Myocyte (in vitro differentiated cells): Measurements from ENCODE around the gene GSTM1. TPM values are rescaled to one million over a fixed set of nuclear protein-coding genes. Genes with fewer than 3 reads are reported as not detected.
"Not testable (repeated sequence)": the region's sequence is repeated elsewhere in the genome, so short reads cannot be mapped to it uniquely, and the experiment has no call there.

ENCODE experiments used
- DNase-seq: peaks from one replicate; pipeline ENCODE4 v3.0.0-alpha.2; 2012; ENCODE audit warnings: low read depth
- total RNA-seq: library from RNA; depleted of rRNA; stranded (reverse); fragments of >200 nt; gene quantifications from 2 replicates; pipeline ENCODE4 v1.2.3, GENCODE V29; 2014

Gene GSTM1
- total RNA-seq, 1 donor from 2014 or later = 0.48 TPM

GRCh38 chr1:109697066-109697465 lies 9.4 kb downstream of the GSTM1 start:
- DNase-seq = no peak

DNA sequence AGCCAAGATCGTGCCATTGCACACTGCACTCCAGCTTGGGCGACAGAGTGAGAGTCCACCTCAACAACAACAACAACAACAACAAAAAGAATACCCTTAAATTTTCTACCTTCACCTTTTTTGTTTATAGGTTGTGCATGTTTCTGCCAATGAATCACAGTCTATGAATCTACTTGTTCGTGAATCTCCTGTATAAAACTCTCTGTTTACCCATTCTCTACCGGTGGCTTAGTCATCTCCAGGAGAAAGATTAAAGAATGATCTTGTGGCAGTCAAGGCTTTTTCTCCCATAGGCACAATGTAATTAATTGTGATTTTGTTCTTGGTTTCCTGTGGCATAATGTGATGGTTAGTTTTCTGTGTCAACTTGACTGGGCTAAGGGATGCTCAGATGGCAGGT lies 10.2 kb downstream of the GSTM1 start:
- not testable (repeated sequence) for DNase-seq

DNA sequence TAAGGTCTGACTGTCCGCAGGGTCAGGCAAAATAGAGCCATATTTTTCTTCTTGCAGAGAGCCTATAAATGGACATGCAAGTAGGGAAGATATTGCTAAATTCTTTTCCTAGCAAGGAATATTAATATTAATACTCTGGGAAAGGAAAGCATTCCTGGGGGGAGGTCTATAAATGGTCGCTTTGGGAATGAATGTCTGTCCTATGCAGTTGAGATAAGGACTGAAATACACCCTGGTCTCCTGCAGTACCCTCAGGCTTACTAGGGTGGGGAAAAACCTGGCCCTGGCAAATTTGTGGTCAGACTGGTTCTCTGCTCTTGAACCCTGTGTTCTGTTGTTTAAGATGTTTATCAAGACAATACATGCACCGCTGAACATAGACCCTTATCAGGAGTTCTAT lies 15.3 kb downstream of the GSTM1 start:
- not testable (repeated sequence) for DNase-seq

DNA sequence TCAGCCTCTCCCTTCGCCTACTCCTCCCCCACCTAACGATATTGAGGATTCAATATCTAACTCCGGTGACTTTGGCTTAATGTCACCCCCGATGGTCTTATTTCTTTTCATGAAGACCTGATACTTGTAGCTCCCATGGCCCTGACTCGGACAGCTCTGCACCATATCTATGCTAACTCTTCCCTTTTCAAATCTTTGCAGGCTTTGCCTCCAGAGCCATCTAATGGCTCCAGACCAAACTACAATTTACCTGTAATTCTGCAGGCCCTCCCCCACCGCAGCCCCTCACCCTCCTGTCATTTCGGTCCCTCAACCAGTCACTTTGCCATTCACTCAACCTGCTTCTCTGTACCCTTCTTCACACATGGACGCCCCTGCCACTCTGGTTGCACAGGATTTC lies 16.6 kb downstream of the GSTM1 start:
- no peak for DNase-seq

GRCh38 chr1:109705411-109705810 lies 17.8 kb downstream of the GSTM1 start:
- peak; percentile 7 for DNase-seq

DNA sequence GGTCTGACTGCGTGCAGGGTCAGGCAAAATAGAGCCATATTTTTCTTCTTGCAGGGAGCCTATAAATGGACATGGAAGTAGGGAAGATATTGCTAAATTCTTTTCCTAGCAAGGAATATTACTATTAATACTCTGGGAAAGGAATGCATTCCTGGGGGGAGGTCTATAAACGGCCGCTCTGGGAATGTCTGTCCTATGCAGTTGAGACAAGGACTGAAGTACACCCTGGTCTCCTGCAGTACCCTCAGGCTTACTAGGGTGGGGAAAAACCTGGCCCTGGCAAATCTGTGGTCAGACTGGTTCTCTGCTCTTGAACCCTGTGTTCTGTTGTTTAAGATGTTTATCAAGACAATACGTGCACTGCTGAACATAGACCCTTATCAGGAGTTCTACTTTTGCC lies 21.3 kb downstream of the GSTM1 start:
- DNase-seq = not testable (repeated sequence)

- DNase-seq = not testable (repeated sequence)
Observed at GRCh38 chr1:109709822-109710221, 22.2 kb downstream of the GSTM1 start.

DNA sequence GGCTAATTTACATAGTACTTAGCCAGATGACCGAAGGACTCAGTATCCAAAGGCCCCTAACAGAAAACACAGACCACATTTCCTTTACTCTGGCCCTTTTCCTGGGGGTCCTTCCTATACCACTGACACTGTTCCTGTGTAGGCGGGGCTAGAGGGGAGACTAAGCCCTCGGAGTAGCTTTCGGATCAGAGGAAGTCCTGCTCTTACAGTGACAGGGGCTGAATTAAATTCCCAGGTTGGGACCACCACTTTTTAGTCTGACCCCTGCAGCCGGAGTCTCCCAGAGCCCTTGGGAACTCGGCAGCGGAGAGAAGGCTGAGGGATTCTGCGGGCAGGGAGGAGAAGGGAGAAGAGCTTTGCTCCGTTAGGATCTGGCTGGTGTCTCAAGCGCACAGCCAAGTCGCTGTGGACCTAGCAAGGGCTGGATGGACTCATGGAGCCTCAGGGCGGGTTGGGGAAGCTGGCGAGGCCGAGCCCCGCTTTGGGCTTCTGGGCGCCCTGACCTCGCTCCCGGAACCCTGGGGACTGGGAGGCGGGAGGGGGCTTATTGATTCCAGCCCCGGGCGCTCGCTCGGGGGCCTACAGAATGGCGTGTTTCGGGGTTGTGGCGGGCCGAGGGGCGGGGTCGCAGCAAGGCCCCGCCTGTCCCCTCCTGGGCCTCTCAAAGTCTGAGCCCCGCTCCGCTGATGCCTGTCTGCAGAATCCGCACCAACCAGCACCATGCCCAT lies 24.1 kb downstream of the GSTM1 start, which contains the start of gene GSTM5:
Gene GSTM5, plus strand, starts transcription at position 659 of the 728 bp plus-strand sequence. Its CDS starts 62 bp downstream, at position 721.
- not testable (repeated sequence) for DNase-seq

GRCh38 chr1:109712321-109712864 lies 24.8 kb downstream of the GSTM1 start:
- DNase-seq = no peak

DNA sequence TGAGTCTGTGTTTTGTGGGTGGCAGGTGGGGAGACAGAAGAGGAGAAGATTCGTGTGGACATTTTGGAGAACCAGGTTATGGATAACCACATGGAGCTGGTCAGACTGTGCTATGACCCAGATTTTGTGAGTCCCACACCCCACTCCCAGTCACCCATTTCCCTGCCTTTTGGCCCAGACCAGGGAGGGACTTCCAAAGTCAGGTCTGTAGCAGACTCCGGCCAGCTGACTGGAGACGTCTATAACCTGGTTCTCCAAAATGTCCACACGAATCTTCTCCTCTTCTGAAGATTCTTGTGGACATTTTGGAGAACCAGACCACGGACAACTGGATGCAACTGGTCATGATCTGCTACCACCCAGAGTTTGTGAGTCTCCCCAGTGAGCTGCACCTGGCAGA lies 26.0 kb downstream of the GSTM1 start:
- no peak for DNase-seq

DNA sequence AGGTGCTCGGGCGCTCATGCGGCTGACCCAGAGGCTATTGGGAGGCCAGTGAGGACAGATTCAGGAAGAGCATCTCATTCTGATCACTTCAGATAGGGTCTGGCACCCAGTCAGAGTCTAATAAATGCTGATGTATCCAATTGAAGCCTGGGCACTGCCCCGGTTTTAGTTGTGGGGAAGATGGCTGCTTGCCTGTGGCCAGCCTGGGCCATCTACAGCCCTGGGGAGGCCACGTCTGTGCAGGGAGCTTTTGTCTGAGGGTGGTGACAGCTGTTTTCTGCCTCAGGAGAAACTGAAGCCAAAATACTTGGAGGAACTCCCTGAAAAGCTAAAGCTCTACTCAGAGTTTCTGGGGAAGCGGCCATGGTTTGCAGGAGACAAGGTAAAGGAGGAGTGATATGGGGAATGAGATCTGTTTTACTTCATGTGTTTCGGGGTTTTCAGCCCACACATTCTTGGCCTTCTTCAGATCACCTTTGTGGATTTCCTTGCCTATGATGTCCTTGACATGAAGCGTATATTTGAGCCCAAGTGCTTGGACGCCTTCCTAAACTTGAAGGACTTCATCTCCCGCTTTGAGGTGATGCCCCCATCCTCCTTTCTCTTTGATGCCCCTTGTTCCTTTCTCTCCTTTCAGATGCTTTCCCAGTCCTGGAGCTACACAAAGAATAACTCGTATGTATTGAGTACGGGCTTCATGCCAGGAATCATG lies 27.2 kb downstream of the GSTM1 start:
- DNase-seq = peak; percentile 48

DNA sequence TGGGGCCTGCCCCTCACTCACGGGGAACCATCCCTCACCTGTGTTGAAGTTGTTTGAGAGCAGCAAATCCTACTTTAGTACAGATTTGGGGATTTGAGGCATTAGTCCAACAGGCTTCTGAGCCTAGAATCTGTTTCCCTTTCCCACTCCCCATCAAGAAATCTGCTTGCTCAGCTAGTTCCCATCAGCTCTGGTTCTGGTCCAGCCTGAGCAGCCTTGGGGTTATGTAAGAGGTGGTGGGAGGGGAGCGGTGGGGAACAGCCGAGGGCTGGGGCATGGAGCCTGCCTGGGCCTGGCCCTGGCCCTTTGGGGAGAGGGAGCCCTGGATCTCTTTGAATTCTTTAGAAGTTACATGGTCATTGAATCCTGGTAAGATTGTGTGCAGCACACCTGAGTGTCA lies 28.5 kb downstream of the GSTM1 start:
- DNase-seq = no peak

DNA sequence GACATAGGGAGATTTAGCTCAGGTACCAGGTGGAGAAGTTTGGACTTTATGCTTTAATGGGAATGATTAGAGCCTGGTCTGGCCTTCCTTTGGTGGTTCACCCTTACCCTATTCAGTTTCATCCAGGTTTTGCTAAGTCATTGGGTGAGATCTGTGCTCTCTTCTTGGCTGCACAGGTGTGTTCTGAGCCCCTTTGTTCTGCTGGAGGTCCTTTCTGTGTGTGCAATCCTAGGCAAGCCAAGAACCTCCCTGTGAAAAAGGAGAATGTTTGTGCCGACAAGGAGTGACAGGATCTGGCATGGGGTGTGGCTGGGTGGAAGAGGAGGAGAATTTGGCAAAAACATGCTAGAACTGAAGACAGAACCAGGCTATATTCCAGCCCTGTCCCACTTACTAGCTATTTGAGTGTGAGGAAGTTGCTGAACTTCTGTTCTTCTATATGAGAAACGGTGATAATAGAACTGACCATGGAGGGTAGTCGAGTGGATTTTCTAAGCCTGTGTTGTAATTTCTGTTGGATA lies 29.0 kb downstream of the GSTM1 start:
- no peak for DNase-seq

- no peak for DNase-seq
Observed at GRCh38 chr1:109717729-109718128, 30.1 kb downstream of the GSTM1 start.

DNA sequence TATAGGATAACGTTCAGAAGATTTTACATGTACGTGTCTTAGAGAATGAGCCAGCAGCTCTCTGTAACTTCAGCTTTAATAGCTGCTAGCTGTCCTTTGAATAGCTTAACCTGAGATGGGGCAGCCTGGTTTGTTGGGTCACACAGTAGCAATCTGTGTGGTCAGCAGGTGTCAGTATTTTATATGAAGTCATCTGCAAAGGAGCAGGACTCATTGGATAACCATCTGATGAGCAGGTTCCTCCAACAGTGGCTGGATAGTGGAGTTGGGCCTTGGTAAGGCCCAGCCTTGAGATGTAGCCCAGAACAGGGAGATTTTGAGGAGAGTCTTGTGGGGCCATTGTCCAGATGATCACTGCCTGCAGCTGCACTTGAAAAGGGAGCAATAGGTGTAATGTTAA lies 30.9 kb downstream of the GSTM1 start:
- DNase-seq = peak; percentile 62

DNA sequence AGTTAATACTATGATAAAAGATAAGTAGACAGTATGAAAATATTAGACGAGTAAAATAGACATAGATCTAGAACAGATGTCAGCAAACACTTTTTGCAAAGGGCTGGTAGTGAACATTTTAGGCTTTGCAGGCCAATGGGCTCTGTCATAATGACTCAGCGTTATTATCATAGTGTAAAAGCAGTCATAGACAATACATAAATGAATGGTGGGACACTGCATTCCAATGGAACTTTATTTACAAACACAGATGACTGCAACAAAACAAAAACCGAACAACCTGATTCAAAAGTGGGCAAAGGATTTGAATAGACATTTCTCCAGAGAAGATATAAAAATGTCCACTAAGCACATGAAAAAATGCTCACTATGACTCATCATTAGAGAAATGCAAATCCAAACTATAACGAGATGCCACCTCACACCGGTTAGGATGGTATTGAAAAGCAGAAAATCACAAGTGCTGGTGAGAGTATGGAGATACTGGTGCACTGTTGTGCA lies 31.8 kb downstream of the GSTM1 start:
- peak; percentile 55 for DNase-seq

DNA sequence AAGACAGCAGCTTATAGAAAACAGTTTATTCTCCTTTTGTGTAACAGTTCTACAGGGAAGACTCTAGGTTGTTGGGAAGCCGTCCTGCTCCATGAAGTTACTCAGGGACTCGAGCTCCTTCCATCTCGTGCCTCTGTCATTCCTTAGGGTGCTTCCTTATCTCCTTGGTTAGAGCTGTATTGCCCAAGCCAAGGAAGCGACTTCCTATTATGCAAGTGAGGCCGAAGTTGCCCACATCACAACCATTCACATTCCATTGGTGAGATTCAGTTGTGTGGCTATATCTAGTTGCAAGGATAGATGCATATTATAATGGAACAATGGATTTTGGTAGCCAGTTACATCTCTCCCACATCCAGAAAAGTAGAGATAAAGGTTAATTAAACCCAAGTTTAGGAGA lies 33.4 kb downstream of the GSTM1 start:
- DNase-seq = no peak

DNA sequence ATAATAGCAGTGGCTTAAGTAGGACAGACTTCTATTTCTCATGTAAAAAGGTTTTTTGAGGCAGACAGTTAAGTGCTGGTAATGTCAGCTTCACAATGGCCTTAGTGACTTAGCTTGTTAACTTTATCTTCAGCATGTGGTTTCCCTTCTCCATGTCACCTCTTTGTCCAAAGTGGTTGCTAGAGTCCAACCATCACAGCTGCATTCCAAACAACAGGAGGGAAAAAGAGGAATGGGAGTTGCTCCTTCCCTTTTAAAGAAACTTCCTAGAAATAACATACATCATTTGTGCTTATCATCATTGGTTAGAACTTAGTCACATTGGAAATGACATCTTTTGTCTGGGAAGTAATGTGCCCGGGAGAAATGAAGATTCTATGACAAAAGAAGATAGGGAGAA lies 34.4 kb downstream of the GSTM1 start:
- no peak for DNase-seq

GRCh38 chr1:109722908-109723691 lies 35.5 kb downstream of the GSTM1 start:
- DNase-seq = peak; percentile 13

DNA sequence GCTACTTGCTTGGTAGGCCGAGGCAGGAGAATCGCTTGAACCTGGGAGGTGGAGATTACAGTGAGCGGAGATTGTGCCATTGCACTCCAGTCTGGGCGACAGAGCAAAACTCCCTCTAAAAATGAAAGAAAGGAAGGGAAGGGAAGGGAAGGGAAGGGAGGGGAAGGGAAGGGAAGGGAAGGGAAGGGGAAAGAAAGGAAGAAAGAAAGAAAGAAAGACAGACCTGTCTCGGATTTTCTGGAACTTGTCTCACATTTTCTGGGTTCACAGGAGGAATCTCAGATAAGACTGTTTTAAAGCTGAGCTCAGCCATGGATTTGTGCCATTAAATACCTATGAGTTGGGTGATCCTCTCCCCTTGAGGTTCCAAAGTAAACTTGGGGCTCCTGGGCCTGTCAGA lies 37.3 kb downstream of the GSTM1 start:
- no peak for DNase-seq

GRCh38 chr1:109725510-109725909 lies 37.9 kb downstream of the GSTM1 start:
- DNase-seq = no peak
